Measurements from ENCODE around the gene MAFG.

Gene MAFG

DNA sequence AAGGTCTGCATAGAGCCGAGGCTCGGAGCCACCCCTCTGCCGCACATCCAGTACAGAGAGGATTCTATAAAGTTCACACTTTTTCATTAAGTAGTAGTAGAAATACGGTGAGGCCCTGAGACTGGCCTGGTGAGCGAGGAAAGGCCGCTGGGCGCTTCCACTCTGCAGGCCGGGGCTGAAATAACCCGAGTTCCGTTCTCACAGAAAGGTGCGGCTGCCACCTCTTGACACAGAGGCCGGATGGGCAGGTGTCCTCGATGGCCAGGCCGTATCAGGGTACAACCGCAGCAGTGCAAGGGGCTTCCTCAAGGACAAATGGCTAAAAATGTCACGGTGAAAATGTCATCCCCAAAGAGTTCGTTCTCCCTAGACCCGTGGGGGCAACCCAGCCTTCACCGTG lies 15.6 kb downstream of the MAFG start:
- DNase-seq: no peak
- Histone ChIP-seq H3K9me3 (no peaks in the 10 kb centered on the region), H3K4me1 (peaks cover 0 to 33% (median 18%) of the 10 kb centered on the region in 4 donors), H3K27ac (peak overlapping the region; percentile 77 to 86), H3K4me3 (peak overlapping the region in 1 of 2 donors; percentile 68), H3K27me3 (no peaks in the 10 kb centered on the region), H3K36me3 (peaks cover 24 to 58% (median 56%) of the 10 kb centered on the region in 3 donors)
- intact Hi-C loops (cut with DNase I; ENCODE audit: low total_unique reads): no loop called here
- TF ChIP-seq CTCF (IDR thresholded peaks at IDR 0.05): no peak

GRCh38 chr17:81911277-81911961 lies 16.1 kb downstream of the MAFG start, which contains the start of gene PCYT2:
PCYT2 (minus strand) TSS chr17:81911399; CDS start chr17:81911355, 44 bp downstream.
- H3K4me1 ChIP-seq: peaks cover 0 to 28% (median 13%) of the 10 kb centered on the region in 4 donors
- no peak for TF ChIP-seq CTCF (IDR thresholded peaks at IDR 0.05)
- peak within 1 kb of the TSS; percentile 77 to 86 for H3K27ac ChIP-seq
- peak within 1 kb of the TSS; percentile 68 to 70 for H3K4me3 ChIP-seq
- no peaks in the 10 kb centered on the region for H3K9me3 ChIP-seq
- peak; percentile 86 to 94 for DNase-seq
- H3K36me3 ChIP-seq: peaks cover 24 to 64% (median 56%) of the 10 kb centered on the region in 3 donors
- H3K27me3 ChIP-seq: no peaks in the 10 kb centered on the region
- intact Hi-C loops (cut with DNase I; ENCODE audit: low total_unique reads): no loop called here

DNA sequence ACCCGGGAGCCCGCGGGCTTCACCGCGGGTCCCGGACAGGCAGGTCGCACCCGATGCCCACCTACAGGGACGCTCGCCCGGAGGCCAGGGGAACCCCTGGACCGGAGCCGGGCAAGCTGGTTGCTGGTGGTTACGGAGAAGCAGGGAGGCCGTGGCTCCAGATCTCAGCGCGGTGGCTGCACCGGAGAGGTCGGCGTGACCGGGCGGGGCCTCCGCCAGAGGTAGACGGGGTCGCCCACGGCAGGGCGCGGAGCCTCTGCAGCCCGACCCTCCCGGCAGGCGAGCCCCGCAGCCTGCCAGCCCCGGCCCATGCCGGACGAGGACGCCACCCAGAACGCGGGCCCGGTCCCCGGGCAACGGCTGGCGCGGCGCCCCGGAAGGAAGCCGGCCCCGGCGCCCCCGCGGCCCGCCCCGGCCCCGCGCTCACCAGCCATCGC lies 16.7 kb downstream of the MAFG start:
- intact Hi-C loops (cut with DNase I; ENCODE audit: low total_unique reads): no loop called here
- TF ChIP-seq CTCF (IDR thresholded peaks at IDR 0.05): no peak
- peak overlapping the region; percentile 66 to 70 for H3K27ac ChIP-seq
- no peak for DNase-seq
- peaks cover 0 to 22% (median 12%) of the 10 kb centered on the region in 4 donors for H3K4me1 ChIP-seq
- H3K36me3 ChIP-seq: peaks cover 24 to 67% (median 59%) of the 10 kb centered on the region in 3 donors
- H3K4me3 ChIP-seq: peak overlapping the region; percentile 68 to 70
- H3K9me3 ChIP-seq: no peaks in the 10 kb centered on the region
- no peaks in the 10 kb centered on the region for H3K27me3 ChIP-seq

GRCh38 chr17:81909966-81910839 lies 17.3 kb downstream of the MAFG start:
- peaks cover 0 to 18% (median 12%) of the 10 kb centered on the region in 4 donors for H3K4me1 ChIP-seq
- no peaks in the 10 kb centered on the region for H3K27me3 ChIP-seq
- no peak for TF ChIP-seq CTCF (IDR thresholded peaks at IDR 0.05)
- H3K9me3 ChIP-seq: no peaks in the 10 kb centered on the region
- peak overlapping the region; percentile 66 to 70 for H3K27ac ChIP-seq
- no peak for DNase-seq
- H3K36me3 ChIP-seq: peaks cover 20 to 67% (median 52%) of the 10 kb centered on the region in 3 donors
- intact Hi-C loops (cut with DNase I; ENCODE audit: low total_unique reads): no loop called here
- peak overlapping the region; percentile 68 to 70 for H3K4me3 ChIP-seq

DNA sequence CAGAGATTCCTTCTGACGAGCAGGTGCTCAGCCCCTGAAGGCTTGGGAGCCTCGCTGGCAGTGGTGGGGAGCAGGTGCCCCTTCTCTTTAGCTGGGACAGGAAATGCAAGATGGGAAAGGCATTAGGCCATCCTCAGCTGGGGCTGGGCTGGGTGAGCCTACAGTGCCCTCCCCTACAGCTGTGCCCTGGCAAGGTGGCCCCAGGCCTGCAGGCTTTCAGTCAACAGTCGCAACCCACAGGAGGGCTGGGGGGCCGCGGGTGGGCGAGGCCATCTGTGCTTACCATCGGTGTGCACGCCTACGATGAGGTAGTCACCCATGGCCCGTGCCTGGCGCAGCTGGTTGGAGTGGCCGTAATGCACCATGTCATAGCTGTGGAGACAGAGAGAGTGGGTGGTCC lies 18.3 kb downstream of the MAFG start:
- Histone ChIP-seq H3K27me3 (no peaks in the 10 kb centered on the region), H3K9me3 (no peaks in the 10 kb centered on the region), H3K27ac (no peak overlapping the region), H3K4me3 (no peak overlapping the region), H3K4me1 (peaks cover 0 to 18% (median 12%) of the 10 kb centered on the region in 4 donors), H3K36me3 (peaks cover 11 to 67% (median 43%) of the 10 kb centered on the region in 3 donors)
- DNase-seq: no peak
- TF ChIP-seq CTCF (IDR thresholded peaks at IDR 0.05): no peak
- intact Hi-C loops (cut with DNase I; ENCODE audit: low total_unique reads): no loop called here
